HL-60 (cell line): ENCODE data around the gene DHX34.

Source experiments
- DNase-seq, 2 experiments: peaks; one replicate each; pipeline ENCODE4 v3.0.0-alpha.2; 2010 to 2020; ENCODE audit warnings: low read depth in 1 of 2, low spot score in 1 of 2
- H3K27ac ChIP-seq: fragments of 250-450 bp; sonication (Bioruptor Pico); replicated peaks from 2 replicates; pipeline ENCODE4 v1.5.1; 2020; ENCODE audit warnings: mild to moderate bottlenecking, moderate library complexity
- H3K27me3 ChIP-seq: fragments of 250-450 bp; sonication (Bioruptor Pico); 2 replicates; pipeline ENCODE4 v1.5.1; 2021; ENCODE audit warnings: mild to moderate bottlenecking, moderate library complexity; ENCODE audit not compliant: insufficient read depth, poor library complexity, severe bottlenecking
- H3K4me3 ChIP-seq: replicated peaks from 2 replicates; pipeline ENCODE4 v1.5.1; 2011; ENCODE audit warnings: mild to moderate bottlenecking, control low read depth, low read length; ENCODE audit not compliant: insufficient read depth
- CTCF ChIP-seq: IDR thresholded peaks from one replicate; pipeline ENCODE4 v1.5.1; 2011; ENCODE audit warnings: low read length, control low read depth, inconsistent platforms; ENCODE audit not compliant: insufficient read depth
- GABPA ChIP-seq: IDR thresholded peaks from 2 replicates; pipeline ENCODE4 v1.6.1; 2012; ENCODE audit warnings: low read depth
- POLR2AphosphoS5 ChIP-seq: IDR thresholded peaks from 2 replicates; pipeline ENCODE4 v1.6.1; 2012; ENCODE audit warnings: low read depth
- REST ChIP-seq: IDR thresholded peaks from 2 replicates; pipeline ENCODE4 v1.6.1; 2012; ENCODE audit warnings: low read depth; ENCODE audit not compliant: insufficient replicate concordance
- SPI1 ChIP-seq: IDR thresholded peaks from 2 replicates; pipeline ENCODE4 v1.6.1; 2012; ENCODE audit warnings: low read depth, mild to moderate bottlenecking, borderline replicate concordance

DHX34 gene

GRCh38 chr19:47413941-47414340 is 64.8 kb downstream of the DHX34 start:
- no peak for DNase-seq
- Histone ChIP-seq H3K4me3 (no peak overlapping the region), H3K27me3 (peaks cover 46% of the 10 kb centered on the region), H3K27ac (no peak overlapping the region)
- TF ChIP-seq REST: no peak

GRCh38 chr19:47414469-47414868 is 65.4 kb downstream of the DHX34 start:
- TF ChIP-seq CTCF (peak; percentile 41), GABPA (no peak)
- DNase-seq: peak in 1 of 2 experiments; percentile 63
- Histone ChIP-seq H3K4me3 (no peak overlapping the region), H3K27me3 (peaks cover 46% of the 10 kb centered on the region), H3K27ac (no peak overlapping the region)

GRCh38 chr19:47415953-47416642 is 67.0 kb downstream of the DHX34 start:
- Histone ChIP-seq H3K27me3 (peaks cover 61% of the 10 kb centered on the region), H3K27ac (no peak overlapping the region), H3K4me3 (no peak overlapping the region)
- no peak for DNase-seq
- TF ChIP-seq SPI1 (no peak), GABPA (no peak), REST (no peak), CTCF (no peak), POLR2AphosphoS5 (no peak)

- Histone ChIP-seq H3K27ac (no peak overlapping the region), H3K27me3 (peaks cover 67% of the 10 kb centered on the region), H3K4me3 (no peak overlapping the region)
- DNase-seq: no peak
- TF ChIP-seq REST (no peak), POLR2AphosphoS5 (no peak), GABPA (no peak)
Measured at GRCh38 chr19:47416643-47416985, 67.5 kb downstream of the DHX34 start.
